GM21447 (cell line): ENCODE data around the gene FFAR2.
"Not testable (repeated sequence)": the region's sequence is repeated elsewhere in the genome, so short reads cannot be mapped to it uniquely, and the experiment has no call there.

Source experiments
- ATAC-seq: cut with Tn5 transposase; IDR thresholded peaks from one replicate; pipeline ENCODE4 v1.9.1; 2021; ENCODE audit not compliant: unreplicated experiment

The FFAR2 gene

DNA sequence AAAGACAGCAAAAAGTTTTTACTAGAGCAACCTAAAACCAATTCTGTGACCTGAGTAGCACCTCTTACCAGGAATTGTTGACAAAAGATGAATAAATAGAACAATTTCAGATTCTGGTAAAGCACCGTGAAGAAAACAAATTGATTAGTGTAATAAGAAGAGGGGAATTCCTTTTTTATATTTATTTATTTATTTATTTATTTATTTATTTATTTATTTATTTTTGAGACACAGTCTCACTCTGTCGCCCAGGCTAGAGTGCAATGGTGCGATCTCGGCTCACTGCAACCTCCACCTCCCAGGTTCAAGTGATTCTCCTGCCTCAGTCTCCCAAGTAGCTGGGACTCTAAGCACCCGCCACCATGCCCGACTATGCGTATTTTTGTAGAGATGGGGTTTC lies 24.7 kb upstream of the FFAR2 start:
- ATAC-seq: not testable (repeated sequence)

DNA sequence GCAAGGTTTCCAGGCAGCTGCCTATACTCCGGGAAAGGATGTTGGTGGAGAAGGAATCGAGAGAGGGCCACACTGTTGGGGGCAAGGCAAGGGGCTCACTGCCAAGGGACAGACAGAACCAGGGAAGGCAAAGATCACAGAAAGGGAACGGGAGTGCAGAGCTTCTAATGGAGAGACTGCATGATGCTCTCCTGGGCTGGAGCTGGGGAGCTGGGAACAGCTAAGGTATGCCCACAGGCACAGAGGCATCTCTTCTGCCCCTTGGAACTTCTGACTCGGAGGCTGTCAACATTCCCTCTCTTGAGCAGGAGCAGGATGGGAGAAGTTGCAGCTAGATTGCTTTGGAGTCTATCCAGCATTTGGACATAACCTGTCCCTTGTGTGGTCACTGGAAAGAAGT lies 22.4 kb upstream of the FFAR2 start:
- ATAC-seq: no peak

DNA sequence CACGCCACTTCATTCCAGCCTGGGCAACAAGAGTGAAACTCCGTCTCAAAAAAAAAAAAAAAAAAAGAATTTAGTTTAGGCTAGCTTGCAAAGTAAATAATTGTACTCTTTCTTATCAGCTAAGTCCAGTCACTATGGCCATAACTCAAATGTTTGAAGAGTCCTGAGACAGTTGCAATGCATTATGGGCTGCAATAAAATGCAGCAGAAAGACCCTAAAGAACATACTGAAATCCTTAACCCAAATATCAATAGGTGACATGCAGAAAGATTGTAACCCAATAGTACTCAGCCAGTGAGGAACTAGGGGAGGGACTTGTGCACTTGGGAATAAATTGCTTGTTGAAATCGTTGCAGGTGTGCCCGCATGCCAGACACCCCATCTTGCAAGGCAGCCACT lies 20.9 kb upstream of the FFAR2 start:
- ATAC-seq: no peak

DNA sequence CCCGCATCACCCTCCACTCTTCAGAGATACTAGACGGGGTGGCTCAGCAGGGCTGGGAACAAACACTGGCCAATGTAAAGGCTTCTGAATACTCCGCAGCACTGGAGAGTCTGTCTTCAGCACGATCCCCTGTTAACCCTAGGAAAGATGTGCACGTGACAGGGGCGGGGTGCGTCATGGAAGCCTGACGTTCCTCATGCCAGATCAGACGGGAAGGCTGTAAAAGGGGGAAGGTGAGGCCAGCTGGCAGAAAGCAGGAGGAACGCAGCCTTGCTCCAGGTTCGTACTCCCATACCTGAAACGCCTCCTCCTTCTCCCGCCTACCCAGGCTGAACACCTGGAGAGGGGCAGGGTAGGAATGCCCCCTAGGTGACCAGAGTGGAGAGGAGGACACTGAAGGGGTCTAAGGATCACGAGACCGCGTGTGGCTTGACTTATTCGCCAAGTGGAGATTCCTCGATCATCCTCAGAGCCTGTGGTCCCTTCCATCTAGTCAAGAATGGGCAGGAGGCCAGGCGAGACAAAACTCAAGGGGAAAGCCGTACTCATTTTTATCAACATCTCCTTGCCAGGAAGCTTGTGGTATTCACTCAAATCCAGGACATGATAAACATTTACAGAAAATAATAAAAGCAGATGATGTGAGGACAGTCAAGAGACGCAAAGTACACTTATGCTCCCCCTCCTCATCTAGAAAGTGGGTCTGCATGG lies 18.2 kb upstream of the FFAR2 start:
- no peak for ATAC-seq

DNA sequence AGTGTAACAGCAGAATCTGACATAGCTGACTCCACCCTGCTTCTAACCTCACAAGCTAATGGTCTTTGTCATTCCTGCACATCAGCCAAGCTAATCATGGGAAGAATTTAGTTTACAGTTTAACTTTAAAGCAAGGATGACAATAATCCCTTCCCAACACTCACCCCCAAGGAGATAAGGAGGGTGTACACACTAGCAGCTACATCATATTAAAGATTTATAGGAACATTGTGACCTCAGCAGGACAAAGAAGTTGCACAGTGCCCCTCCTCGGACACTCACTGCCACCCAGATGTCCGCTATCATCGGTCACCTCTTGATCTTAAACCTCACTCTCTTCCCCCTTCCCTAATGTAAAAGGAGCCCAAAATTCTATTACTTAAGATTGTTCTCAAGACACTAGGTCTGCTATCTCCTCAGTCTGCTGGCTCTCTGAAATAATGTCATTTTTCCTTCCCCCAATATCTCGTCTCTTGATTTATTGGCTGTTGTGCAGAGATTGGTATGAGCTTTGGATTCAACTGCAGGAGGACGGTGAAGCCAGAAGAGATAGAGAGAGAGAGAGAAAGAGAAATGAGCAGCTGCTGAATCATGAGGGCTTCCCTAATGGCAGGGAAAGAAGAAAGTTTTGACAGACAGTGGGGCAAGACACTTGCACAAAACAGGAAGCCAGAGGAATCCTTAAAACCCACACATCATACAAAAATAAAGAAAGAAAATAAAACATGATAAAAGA lies 17.5 kb upstream of the FFAR2 start:
- no peak for ATAC-seq

DNA sequence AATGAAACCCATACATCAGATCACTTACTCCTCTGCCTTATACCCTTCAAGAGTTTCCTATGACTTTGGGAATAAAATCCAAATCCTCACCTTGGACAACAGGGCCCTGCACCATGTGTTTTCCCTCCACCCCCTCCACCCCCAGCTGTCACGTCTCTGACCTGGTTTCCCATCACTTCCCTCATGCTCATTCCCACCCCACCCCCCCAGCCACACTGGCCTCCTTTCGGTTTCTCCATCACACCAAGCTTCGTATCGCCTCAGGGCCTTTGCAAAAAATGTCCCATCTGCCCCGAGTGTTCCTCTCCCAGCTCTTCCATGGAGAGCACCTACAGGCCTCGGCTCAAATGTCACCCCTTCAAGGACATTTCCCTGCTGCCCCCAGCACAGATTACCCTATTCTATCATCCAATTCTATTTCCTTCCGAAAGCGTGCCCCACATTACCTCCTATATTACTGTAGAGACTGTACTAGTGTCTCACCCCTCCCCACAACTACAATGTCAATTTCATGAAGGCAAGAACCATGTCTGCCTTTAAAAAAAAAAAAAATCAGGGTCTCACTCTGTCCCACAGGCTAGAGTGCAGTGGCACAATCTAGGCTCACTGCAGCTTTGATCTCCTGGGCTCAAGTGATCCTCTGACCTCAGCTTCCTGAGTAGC lies 16.8 kb upstream of the FFAR2 start:
- no peak for ATAC-seq

DNA sequence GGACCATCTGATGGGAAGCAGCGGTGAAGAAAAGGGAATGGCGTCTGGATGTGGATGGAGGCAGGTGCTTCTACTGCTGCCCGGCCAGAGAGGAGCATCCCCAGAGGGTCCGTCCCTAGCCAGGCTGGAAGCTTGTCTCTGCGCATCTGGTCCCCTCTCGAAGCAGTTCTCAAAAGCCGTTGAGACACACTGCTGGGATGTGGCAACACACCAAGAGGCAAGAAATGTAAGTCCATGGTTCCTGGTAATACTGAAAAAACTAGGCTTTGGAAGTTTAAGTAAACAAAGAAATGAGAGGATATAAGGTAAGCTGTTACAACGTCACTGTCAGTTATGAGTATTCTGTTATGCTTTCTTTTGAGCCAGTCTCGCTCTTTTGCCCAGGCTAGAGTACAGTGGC lies 15.1 kb upstream of the FFAR2 start:
- ATAC-seq: no peak

DNA sequence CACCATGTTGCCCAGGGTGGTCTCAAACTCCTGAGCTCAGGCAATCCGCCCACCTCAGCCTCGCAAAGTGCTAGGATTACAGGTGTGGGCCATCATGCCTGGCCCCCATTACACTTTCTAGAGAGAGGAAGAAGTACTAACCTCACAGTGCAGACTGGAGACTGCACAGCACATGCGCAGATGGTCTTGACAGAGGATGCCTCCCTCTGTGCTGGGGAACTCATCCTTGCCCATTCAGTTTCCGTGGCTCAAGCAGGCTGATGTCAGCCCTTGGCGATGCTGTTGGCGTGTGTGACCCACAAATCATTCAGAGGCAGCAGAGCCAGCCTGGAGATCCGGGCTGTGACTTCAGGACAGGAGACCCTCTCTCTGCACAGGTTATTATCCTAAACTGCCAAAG lies 14.6 kb upstream of the FFAR2 start:
- no peak for ATAC-seq

DNA sequence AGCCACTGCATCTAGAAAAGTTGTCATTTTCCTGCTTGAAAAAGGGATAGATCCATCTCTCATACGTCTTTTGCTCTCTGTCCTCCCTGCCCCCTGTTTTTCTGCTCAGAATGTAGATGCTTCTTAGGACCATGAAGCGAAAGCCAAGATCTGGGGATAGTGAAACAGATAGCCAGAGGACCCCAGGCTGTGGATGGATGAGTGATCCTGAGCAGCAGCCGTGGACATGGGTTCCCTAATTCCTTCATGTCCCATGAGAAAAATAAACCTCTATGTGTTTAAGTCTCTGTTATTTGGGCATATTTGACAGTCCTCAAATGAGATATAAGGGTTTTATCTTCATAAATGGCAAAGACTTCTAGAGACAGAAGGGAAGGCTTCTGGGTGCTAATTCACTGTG lies 12.2 kb upstream of the FFAR2 start:
- ATAC-seq: no peak

DNA sequence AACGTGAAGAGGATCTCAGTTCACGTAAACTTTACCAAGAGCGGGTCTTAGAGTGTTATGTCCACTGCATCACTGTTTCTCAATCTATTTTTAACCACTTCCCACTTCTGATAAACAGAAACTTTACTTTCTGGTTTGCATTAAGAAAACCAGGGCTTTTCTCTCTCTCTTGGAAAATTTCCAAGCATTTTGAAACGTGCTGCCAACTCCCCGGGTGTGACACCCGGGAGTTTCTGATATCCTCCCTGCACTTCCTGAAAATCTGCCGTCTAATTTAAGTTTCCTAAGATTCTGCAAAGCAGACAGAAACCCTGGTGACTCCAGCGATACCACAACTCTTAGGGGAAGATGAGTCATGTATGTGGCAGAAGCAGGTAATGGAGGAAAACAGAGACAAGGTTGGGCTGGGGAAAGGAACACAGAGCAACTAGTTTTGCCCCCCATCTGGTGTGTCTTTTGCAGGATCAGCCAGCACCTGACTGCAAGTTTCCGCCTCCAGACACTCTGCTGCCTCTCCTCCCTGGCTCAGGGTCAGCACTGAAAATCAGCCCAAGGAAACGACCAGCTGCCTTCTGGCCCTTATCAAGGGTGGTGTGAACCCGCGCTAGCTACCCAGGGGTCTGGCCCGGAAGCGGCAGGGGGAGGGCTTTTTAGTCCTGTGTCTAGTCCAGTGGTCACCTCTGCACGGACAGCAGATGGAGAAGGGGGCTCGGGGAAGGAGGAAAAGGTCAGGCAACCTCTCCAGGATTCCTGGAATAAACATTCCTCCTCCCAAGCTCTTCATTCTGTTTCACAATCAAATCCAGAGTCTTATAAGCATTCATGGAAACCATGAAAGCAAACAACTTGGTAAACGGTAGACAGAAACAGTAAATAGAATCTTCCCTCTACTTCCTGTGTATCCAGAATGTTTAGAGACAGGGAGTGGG lies 11.3 kb upstream of the FFAR2 start:
- ATAC-seq: no peak

DNA sequence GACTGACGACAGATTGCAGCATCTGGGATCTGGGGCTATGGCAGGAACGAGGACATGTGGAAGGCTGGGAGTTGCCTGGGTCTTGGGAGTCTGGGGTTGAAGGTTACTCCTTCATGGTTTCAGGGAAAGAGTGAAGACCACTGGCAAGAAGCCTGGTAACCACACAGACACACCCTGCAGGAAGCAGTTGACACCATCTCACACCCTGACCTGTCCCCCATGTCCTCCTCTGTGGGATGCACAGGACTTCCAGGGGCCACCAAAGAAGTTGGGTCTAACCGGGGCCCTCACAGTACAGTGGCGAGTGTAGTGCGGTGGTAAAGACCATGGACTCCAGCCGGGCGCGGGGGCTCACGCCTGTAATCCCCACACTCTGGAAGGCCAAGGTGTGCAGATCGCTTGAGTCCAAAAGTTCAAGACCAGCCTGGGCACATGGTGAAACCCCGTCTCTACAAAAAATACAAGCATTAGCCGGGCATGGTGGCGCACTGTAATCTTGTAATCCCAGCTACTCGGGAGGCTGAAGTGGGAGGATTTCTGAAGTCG lies 10.6 kb upstream of the FFAR2 start:
- ATAC-seq: no peak

DNA sequence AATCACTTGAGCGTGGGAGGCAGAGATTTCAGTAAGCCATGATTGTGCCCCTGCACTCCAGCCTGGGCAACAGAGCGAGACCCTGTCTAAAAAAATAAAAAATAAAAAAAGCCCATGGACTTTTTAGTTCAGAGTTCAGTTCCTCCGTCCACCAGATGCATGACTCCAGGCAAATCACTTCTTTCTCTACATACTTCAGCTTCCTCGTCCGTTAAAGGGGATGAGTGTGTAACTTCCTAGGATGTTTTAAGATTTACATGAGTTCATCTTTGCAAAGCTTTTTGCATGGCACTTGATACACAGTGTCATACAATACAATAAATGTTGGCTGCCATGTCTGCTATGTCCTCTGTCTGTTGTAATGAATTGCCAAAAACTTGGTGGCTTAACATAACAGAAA lies 10.0 kb upstream of the FFAR2 start:
- no peak for ATAC-seq

DNA sequence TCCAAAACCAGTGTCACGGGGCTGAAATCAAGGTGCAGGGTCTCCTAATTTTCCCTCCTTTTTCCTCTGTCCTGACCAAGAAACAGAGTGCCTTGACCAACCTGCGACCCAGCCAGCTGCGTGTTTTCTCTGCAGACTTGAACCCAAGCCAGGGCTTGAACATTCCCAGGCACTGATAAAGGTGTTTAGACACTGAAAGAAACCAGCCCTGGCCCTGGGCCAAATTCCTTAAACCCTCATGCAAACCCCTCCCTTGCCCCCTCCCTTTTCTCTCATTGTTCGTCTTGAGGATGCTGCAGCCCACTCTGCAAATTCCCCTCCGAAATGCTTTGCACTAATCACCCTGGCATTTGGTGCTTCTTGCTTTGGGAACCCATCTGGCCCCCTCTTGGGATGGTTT lies 9.5 kb upstream of the FFAR2 start:
- no peak for ATAC-seq

DNA sequence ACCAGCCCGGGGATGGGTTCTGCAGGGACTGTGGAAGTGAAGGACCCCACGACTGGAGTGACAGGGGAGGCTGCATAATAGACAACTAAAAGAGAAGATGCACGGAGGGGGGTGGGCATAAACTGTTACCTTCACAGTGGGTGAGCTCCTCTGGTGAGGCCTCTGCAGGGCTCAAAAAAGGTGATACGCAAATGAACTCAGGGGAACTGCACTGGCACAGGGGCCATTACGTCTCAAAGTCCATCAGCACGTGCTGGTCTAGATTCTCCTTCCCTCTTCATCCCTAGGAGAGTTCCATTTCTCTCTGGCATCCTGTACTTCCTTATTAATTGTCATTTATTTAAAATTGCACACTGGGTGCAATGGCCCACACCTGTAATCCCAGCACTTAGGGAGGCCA lies 8.1 kb upstream of the FFAR2 start:
- ATAC-seq: no peak

DNA sequence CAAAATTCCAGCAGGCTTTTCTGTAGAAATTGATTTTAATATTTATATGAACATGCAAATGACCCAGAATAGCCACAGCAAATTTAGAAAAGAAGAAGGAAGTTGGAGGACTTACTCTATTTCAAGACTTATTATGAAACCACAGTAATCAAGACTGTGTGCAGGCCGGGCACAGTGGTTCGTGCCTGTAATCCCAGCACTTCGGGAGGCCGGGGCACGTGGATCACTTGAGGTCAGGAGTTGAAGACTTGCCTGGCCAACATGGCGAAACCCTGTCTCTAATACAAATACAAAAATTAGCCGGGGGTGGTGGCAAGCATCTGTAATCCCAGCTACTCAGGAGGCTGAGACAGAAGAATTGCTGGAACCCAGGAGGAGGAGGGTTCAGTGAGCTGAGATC lies 6.0 kb upstream of the FFAR2 start:
- ATAC-seq: no peak

DNA sequence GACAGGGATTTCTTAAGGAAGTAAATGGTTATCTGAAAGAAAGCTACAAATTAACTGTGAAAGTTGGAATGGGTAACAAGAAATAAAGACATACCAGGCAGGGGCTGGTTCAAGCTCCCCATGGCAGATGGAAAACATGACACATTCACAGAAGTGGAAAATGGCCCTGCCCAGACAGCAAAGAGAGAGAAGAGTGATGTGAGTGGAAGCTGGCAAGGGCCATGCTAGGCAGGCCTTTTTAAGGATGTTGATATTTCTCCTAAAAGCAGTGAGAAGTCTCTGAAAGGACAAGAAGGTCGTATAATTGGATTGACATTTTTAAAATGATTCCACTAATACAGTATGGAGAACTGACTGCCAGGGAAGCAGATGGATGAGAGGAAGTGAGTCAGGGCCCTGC lies 3.3 kb upstream of the FFAR2 start:
- ATAC-seq: no peak

DNA sequence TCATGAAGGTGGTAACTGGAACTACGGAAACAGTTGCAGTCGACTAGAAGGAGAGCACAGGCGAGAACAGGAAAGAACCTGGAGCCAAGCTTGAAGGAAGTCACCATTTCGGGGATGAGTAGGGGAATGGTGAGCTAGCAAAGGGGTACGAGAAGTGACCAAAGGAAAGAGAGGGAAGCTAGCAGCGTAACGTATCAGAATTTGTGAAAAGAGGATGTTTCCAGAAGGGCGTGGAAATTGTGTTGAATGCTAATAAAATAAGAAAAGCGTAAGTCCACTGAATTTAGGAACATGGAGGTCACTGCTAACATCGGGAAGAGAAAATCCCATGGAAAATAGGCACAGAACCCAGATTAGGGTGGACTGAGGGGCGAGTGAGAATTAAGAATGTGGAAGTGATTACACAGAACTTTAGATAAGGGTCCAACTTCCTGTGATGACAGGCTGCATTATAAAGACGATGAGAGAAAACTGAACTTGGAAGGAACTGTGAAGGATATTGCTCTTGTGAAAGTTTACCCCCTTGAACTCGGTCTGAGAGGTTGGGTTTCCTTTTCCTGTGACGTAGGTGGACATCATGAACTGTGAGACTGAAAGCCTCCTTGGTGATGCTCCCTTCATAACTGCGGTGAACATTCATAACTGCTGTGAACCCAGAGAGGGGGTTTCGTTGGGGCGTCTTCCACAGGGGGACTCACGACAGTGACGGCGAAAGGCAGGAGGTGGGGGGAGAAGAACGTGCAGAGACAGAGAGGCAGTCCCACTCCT lies 2.0 kb upstream of the FFAR2 start:
- no peak for ATAC-seq

DNA sequence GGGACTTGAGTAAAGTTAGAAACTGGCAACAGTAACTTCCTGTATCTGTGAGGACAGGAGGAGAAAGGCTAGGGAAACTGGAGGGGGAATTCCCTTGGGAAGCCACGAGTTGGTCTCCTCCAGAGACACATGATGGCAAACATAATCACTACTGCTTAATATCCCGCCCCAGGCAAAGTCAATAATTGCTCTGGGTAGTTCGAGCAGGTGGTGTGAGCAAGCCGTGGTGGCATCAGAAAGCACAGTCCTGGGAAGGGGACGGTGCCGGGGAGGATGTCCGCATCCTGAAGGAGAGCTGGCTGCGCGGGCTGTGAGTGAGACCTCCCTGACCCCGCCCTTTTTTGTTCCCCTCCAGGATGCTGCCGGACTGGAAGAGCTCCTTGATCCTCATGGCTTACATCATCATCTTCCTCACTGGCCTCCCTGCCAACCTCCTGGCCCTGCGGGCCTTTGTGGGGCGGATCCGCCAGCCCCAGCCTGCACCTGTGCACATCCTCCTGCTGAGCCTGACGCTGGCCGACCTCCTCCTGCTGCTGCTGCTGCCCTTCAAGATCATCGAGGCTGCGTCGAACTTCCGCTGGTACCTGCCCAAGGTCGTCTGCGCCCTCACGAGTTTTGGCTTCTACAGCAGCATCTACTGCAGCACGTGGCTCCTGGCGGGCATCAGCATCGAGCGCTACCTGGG lies 1.4 kb downstream of the FFAR2 start:
- no peak for ATAC-seq

DNA sequence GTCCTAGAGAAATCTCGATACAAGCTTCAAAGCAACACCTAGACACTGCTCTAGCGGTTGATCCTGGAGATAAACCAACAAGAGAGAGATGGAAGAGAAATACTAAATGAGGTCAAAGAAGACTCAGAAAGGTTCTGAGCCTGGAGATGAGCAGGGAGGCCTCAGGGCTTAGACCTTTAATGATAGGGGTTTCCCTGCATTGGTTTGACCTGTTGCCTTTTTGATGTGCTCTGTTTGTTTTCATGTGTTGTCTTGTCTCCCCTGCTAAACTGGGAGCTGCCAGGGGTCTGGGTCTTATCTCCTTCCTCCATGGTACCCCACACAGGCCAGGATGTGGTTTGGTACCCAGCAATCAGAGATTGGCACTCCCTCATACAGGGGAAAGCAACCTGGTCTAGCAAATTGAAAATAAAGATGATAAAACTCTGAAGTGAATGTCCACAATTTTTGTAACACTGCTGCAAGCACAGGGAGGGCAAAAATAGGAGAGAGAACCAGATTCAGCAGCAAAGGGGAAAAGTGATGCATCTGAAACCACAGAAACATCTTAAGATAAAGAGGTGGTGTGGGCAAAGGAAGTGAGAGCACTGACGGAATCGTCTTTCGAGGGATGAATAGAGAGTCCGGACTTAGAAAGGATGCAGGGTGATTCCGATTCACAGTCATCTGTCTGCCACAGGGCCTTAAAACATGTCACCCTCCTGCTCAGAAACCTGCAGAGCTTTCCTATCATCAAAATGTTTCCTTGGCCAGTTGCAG lies 3.5 kb downstream of the FFAR2 start:
- ATAC-seq: no peak
